Keratinocyte (primary cell): ENCODE measurements around the gene UBA52. TPM values are rescaled to one million over a fixed set of nuclear protein-coding genes. Genes with fewer than 3 reads are reported as not detected.

ENCODE experiments used
- DNase-seq: peaks from one replicate; pipeline ENCODE4 v3.0.0-alpha.2; 2011; ENCODE audit warnings: low read depth, missing footprints, low spot score
- FAIRE-seq: peaks from 2 replicates; lab custom pipeline; 2011; peaks lifted over from hg19 to GRCh38; lab: Jason Lieb, UNC
- H2AFZ ChIP-seq: 2 replicates; pipeline ENCODE4 v1.6.0; 2012; ENCODE audit warnings: low read length, control low read depth, inconsistent platforms; ENCODE audit not compliant: control insufficient read depth
- H3K27ac ChIP-seq: 2 replicates; pipeline ENCODE4 v1.5.1; 2011; ENCODE audit warnings: low read length; ENCODE audit not compliant: control insufficient read depth, insufficient read depth
- H3K27me3 ChIP-seq: 3 replicates; pipeline ENCODE4 v1.6.0; 2011; ENCODE audit warnings: low read length; ENCODE audit not compliant: control insufficient read depth, insufficient read depth; ENCODE audit errors: extremely low read depth
- H3K36me3 ChIP-seq, 2 experiments: 2 replicates in 1 of 2; 3 replicates in 1 of 2; pipeline ENCODE4 v1.5.1; 2011; ENCODE audit warnings: low read length in 2 of 2, mild to moderate bottlenecking in 1 of 2; ENCODE audit not compliant: control insufficient read depth in 2 of 2, insufficient read depth in 2 of 2; ENCODE audit errors: extremely low read depth in 1 of 2
- H3K4me1 ChIP-seq: 3 replicates; pipeline ENCODE4 v1.5.1; 2011; ENCODE audit warnings: low read length; ENCODE audit not compliant: control insufficient read depth, insufficient read depth; ENCODE audit errors: extremely low read depth
- H3K4me2 ChIP-seq: 3 replicates; pipeline ENCODE4 v1.6.0; 2011; ENCODE audit warnings: low read depth, low read length; ENCODE audit not compliant: control insufficient read depth, insufficient read depth; ENCODE audit errors: extremely low read depth
- H3K4me3 ChIP-seq, 3 experiments: fragments of 200-600 bp in 1 of 3; sonication (generic) in 1 of 3; 2 replicates in 2 of 3; 3 replicates in 1 of 3; pipeline ENCODE4 v1.5.1; 2011 to 2016; ENCODE audit warnings: low read length in 3 of 3, mild to moderate bottlenecking in 3 of 3, control low read depth in 2 of 3, inconsistent platforms in 1 of 3, low read depth in 1 of 3, mixed read lengths in 1 of 3, mixed run types in 1 of 3, moderate library complexity in 1 of 3; ENCODE audit not compliant: control insufficient read depth in 2 of 3, insufficient read depth in 2 of 3; ENCODE audit errors: extremely low read depth in 1 of 3
- H3K79me2 ChIP-seq: 2 replicates; pipeline ENCODE4 v1.6.0; 2012; ENCODE audit warnings: low read length; ENCODE audit not compliant: control insufficient read depth, insufficient read depth
- H3K9ac ChIP-seq: 3 replicates; pipeline ENCODE4 v1.6.0; 2011; ENCODE audit warnings: low read length; ENCODE audit not compliant: control insufficient read depth, insufficient read depth; ENCODE audit errors: extremely low read depth
- H3K9me1 ChIP-seq: 3 replicates; pipeline ENCODE4 v1.6.0; 2011; ENCODE audit warnings: low read length; ENCODE audit not compliant: control insufficient read depth, insufficient read depth; ENCODE audit errors: extremely low read depth
- H3K9me3 ChIP-seq: 2 replicates; pipeline ENCODE4 v1.5.1; 2012; ENCODE audit warnings: low read depth, low read length; ENCODE audit not compliant: control insufficient read depth
- H4K20me1 ChIP-seq: 3 replicates; pipeline ENCODE4 v1.6.0; 2011; ENCODE audit warnings: low read length; ENCODE audit not compliant: control insufficient read depth, insufficient read depth; ENCODE audit errors: extremely low read depth
- EZH2 ChIP-seq: IDR thresholded peaks from one replicate; pipeline ENCODE4 v1.6.1; 2012; ENCODE audit warnings: inconsistent platforms, mild to moderate bottlenecking, low read length, moderate library complexity
- dilution Hi-C: fragments of 300-500 bp; cut with MboI; formaldehyde crosslinking; loops from one replicate; pipeline ENCODE4 v1.7.0; 2020; ENCODE audit warnings: low sequenced_read_pairs; ENCODE audit not compliant: extremely low pct_ligation_motif_present
- polyA plus RNA-seq, 5 experiments: library from polyadenylated mRNA; depleted of rRNA in 3 of 5; stranded (reverse) in 3 of 5; stranded (forward) in 1 of 5; unstranded in 1 of 5; fragments of >200 nt; gene quantifications; 1 replicate in 1 of 5; 2 replicates in 3 of 5; 3 replicates in 1 of 5; pipeline versions ENCODE4 v1.2.1 to v1.2.3, GENCODE V29; 2011 to 2012; ENCODE audit warnings: missing spikeins in 2 of 5, low read depth in 1 of 5, low replicate concordance in 1 of 5
- TF ChIP-seq, protein P1 (sequence below), 3 experiments: IDR thresholded peaks in 1 of 3; conservative IDR thresholded peaks in 1 of 3; optimal IDR thresholded peaks in 1 of 3; 2 replicates in 2 of 3; 3 replicates in 1 of 3; pipeline versions ENCODE3 to v1.5.1; 2011; ENCODE audit warnings: low read length in 3 of 3, mild to moderate bottlenecking in 3 of 3, moderate library complexity in 2 of 3, control low read depth in 1 of 3, inconsistent platforms in 1 of 3; ENCODE audit not compliant: insufficient read depth in 2 of 3; ENCODE audit errors: extremely low read depth in 1 of 3

The UBA52 gene
- polyA plus RNA-seq, 1 donor (not counting 4 experiments of a cell fraction or from before 2014, with no cell fraction given), result 1,376 TPM

DNA sequence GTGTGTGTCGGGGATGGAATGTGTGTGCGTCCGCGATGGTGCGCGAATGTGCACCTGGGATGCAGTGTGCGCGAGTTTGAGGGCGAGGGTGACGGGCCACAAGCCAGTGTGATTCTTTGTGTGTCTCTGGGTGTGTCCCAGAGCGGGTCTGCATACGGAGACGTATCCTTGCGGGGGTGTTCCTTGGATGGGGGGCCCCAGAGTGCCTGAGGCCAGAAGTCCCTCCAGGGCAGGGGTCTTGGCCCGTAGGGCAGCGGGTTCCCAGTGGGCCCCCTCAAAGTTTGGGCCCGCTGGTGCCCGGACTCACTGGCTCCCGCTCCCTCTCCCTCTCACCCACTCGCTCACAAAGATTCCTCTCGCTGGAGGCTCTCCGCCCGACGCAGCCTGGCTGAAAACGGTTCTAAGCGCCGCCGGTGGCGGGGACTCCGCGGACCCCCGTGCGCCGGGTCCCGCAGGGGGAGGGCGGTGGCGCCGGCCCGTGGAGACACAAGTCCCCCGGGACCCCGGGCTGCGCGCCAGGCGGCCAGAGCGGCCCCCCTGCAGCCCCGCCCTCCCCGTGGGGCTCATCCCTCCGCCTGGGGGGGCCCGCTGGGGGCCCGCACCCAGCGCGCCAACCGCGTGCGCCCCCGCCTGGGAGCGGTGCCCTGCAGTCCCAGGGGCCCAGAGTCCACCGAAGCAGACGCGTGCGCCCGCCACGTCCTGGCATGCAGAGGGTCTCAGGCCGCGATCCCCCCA is 34.1 kb downstream of the UBA52 start:
- no peak for DNase-seq
- Histone ChIP-seq H3K79me2 (no peaks in the 10 kb centered on the region), H3K9me1 (no peaks in the 10 kb centered on the region), H3K9me3 (no peaks in the 10 kb centered on the region), H3K4me3 (no peak overlapping the region), H3K36me3 (no peaks in the 10 kb centered on the region), H2AFZ (no peak overlapping the region), H3K4me2 (no peak overlapping the region), H3K27me3 (peaks cover 53% of the 10 kb centered on the region), H3K9ac (no peak overlapping the region), H3K27ac (no peak overlapping the region), H3K4me1 (peaks cover 8% of the 10 kb centered on the region), H4K20me1 (no peaks in the 10 kb centered on the region)
- no peak for FAIRE-seq
- dilution Hi-C loops, result no loop called here
- peak; percentile 74 for TF ChIP-seq EZH2
- TF ChIP-seq, protein P1, sequence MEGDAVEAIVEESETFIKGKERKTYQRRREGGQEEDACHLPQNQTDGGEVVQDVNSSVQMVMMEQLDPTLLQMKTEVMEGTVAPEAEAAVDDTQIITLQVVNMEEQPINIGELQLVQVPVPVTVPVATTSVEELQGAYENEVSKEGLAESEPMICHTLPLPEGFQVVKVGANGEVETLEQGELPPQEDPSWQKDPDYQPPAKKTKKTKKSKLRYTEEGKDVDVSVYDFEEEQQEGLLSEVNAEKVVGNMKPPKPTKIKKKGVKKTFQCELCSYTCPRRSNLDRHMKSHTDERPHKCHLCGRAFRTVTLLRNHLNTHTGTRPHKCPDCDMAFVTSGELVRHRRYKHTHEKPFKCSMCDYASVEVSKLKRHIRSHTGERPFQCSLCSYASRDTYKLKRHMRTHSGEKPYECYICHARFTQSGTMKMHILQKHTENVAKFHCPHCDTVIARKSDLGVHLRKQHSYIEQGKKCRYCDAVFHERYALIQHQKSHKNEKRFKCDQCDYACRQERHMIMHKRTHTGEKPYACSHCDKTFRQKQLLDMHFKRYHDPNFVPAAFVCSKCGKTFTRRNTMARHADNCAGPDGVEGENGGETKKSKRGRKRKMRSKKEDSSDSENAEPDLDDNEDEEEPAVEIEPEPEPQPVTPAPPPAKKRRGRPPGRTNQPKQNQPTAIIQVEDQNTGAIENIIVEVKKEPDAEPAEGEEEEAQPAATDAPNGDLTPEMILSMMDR (optimal IDR thresholded peaks at IDR 0.05 in 1 of 3, IDR thresholded peaks at IDR 0.05 in 1 of 3, conservative IDR thresholded peaks at IDR 0.05 in 1 of 3; ENCODE audit: extremely low read depth in 1 of 3, insufficient read depth in 2 of 3, low read length in 3 of 3), result no peak

DNA sequence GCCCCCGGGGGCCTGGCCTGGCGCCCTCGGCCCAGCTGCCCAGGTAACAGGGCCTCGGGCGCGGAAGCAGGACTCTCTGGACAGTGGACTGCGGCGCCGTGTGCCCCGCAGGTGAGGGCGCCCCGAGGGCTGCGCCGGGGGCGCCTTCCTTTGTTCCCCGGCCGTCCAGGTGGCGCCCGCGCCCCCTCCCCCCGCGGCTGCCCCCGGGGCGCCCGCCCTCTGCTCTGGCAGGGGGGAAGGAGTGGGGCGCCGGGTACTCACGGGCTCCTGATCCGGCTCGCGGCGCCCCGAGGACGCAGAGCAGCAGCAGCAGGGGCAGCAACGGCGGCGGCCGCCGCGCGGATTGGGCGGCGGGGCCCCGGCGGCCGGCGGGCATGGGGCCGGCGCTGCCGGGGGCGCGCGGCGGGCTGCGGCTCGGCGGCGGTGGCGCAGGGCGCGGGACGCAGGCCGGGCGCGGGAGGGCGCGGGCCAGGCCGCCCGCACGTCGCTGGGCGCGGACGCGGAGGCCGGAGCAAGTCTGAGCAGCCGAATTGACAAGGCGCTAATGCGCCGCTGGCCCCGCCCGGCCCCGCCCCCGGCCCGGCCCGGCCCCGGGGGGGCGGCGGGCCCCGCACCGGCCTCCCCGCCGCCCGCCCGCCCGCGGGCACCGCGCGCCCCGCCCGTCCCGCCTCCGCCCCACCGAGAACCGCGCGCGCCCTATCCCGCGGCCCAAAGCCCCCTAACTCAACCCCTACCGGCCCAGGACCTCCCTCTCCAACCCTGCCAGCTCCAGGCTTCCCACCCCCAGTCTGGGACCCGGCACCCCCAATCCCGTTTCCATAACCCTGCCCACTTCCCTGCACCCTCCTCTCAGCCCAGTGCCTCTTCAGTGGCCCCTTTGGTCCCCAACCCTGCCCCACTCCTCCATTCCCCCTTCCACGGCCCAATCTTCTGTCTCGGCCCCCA is 34.9 kb downstream of the UBA52 start, which contains the start of gene CRLF1:
TSS of gene CRLF1 (minus strand) at position 519 of the 945 bp plus-strand sequence. CDS start at position 376, 143 bp downstream.
- Histone ChIP-seq H3K27me3 (peaks cover 61% of the 10 kb centered on the region), H3K36me3 (no peaks in the 10 kb centered on the region), H3K4me1 (peaks cover 8% of the 10 kb centered on the region), H3K9ac (no peak within 1 kb of the TSS), H3K4me3 (peak within 1 kb of the TSS; percentile 22 to 54 (median 51)), H3K27ac (no peak within 1 kb of the TSS), H3K79me2 (no peaks in the 10 kb centered on the region), H4K20me1 (no peaks in the 10 kb centered on the region), H3K9me1 (no peaks in the 10 kb centered on the region), H3K9me3 (no peaks in the 10 kb centered on the region), H3K4me2 (peak within 1 kb of the TSS; percentile 77), H2AFZ (no peak within 1 kb of the TSS)
- no peak for DNase-seq
- no peak for FAIRE-seq
- dilution Hi-C loops, result no loop called here
- TF ChIP-seq, protein P1 (optimal IDR thresholded peaks at IDR 0.05 in 1 of 3, IDR thresholded peaks at IDR 0.05 in 1 of 3, conservative IDR thresholded peaks at IDR 0.05 in 1 of 3; ENCODE audit: extremely low read depth in 1 of 3, insufficient read depth in 2 of 3, low read length in 3 of 3), result no peak
- no peak for TF ChIP-seq EZH2
